HEK293 (cell line): ENCODE results near the gene SCN4B.

Source experiments
- GFI1B ChIP-seq: fragments of 450-650 bp; formaldehyde crosslinking; IDR thresholded peaks from 2 replicates; pipeline ENCODE4 v1.5.1; 2016; ENCODE audit warnings: missing biosample characterization, missing genetic modification characterization
- KLF10 ChIP-seq: fragments of 450-650 bp; IDR thresholded peaks from 2 replicates; pipeline ENCODE4 v1.5.1; 2018; ENCODE audit warnings: missing biosample characterization, mild to moderate bottlenecking, missing genetic modification characterization
- ZBTB7A ChIP-seq: fragments of 450-650 bp; formaldehyde crosslinking; IDR thresholded peaks from 2 replicates; pipeline ENCODE4 v1.5.1; 2016; ENCODE audit warnings: low read depth, missing biosample characterization, missing genetic modification characterization
- ZNF140 ChIP-seq: fragments of 450-650 bp; formaldehyde crosslinking; IDR thresholded peaks from 2 replicates; pipeline ENCODE4 v1.5.1; 2016; ENCODE audit warnings: missing biosample characterization, missing genetic modification characterization
- ZNF324 ChIP-seq: fragments of 450-650 bp; formaldehyde crosslinking; IDR thresholded peaks from 2 replicates; pipeline ENCODE4 v1.5.1; 2016; ENCODE audit warnings: missing biosample characterization, missing genetic modification characterization
- ZNF600 ChIP-seq: fragments of 450-650 bp; formaldehyde crosslinking; IDR thresholded peaks from 2 replicates; pipeline ENCODE4 v1.5.1; 2016; ENCODE audit warnings: missing biosample characterization, missing genetic modification characterization
- TF ChIP-seq, protein P1 (sequence below): fragments of 450-650 bp; formaldehyde crosslinking; IDR thresholded peaks from 2 replicates; pipeline ENCODE4 v1.5.1; 2016; ENCODE audit warnings: missing biosample characterization, missing genetic modification characterization
- TF ChIP-seq, protein P2 (sequence below): fragments of 450-650 bp; formaldehyde crosslinking; IDR thresholded peaks from 2 replicates; pipeline ENCODE4 v1.5.1; 2016; ENCODE audit warnings: missing biosample characterization, missing genetic modification characterization
- TF ChIP-seq, protein P3 (sequence below): fragments of 450-650 bp; formaldehyde crosslinking; optimal IDR thresholded peaks from 2 replicates; pipeline ENCODE3; 2016; ENCODE audit warnings: missing biosample characterization, mild to moderate bottlenecking, missing genetic modification characterization
- TF ChIP-seq, protein P4 (sequence below): fragments of 450-650 bp; formaldehyde crosslinking; IDR thresholded peaks from 2 replicates; pipeline ENCODE4 v1.5.1; 2016; ENCODE audit warnings: missing biosample characterization, missing genetic modification characterization

DNA sequence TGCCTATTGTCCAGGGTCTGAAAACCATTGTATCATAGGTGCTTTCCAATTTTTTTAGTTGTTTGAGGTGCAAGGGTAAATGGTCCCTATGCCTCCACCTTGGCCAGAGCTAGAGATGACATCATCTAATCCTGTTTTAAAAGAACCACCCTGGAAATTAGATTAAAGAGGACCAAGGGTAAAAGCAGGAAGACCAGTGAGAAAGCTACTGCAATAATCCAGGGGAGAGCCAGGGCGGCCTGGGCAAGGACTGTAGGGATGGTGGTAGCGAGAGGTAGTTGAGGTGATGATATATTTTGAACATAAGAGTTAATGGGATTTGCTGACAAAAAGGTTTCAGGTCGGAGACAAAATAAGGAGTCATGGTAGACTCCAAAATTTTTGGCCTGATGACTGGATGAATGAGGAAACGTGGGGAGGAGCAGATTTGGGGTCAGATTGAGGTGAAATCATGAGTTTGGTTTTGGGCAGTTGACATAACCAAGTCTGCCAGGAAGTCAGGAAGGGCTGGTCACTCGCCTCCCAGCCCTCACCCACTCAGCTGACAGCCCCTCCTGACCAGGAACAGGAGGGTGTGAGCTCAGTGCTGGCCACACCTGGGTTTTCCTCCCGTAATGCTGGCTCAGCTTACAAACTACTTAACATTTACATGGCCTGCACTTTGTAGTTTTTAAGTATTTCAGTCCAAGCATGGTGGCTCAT lies 23.0 kb downstream of the SCN4B start:
- TF ChIP-seq KLF10 (no peak), GFI1B (tag by site-specific recombination) (no peak), ZBTB7A (tag by site-specific recombination) (no peak), ZNF600 (tag by site-specific recombination) (no peak), ZNF140 (tag by site-specific recombination) (no peak), ZNF324 (tag by site-specific recombination) (no peak)
- TF ChIP-seq, protein P1, sequence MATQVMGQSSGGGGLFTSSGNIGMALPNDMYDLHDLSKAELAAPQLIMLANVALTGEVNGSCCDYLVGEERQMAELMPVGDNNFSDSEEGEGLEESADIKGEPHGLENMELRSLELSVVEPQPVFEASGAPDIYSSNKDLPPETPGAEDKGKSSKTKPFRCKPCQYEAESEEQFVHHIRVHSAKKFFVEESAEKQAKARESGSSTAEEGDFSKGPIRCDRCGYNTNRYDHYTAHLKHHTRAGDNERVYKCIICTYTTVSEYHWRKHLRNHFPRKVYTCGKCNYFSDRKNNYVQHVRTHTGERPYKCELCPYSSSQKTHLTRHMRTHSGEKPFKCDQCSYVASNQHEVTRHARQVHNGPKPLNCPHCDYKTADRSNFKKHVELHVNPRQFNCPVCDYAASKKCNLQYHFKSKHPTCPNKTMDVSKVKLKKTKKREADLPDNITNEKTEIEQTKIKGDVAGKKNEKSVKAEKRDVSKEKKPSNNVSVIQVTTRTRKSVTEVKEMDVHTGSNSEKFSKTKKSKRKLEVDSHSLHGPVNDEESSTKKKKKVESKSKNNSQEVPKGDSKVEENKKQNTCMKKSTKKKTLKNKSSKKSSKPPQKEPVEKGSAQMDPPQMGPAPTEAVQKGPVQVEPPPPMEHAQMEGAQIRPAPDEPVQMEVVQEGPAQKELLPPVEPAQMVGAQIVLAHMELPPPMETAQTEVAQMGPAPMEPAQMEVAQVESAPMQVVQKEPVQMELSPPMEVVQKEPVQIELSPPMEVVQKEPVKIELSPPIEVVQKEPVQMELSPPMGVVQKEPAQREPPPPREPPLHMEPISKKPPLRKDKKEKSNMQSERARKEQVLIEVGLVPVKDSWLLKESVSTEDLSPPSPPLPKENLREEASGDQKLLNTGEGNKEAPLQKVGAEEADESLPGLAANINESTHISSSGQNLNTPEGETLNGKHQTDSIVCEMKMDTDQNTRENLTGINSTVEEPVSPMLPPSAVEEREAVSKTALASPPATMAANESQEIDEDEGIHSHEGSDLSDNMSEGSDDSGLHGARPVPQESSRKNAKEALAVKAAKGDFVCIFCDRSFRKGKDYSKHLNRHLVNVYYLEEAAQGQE (tag by site-specific recombination): no peak
- TF ChIP-seq, protein P2, sequence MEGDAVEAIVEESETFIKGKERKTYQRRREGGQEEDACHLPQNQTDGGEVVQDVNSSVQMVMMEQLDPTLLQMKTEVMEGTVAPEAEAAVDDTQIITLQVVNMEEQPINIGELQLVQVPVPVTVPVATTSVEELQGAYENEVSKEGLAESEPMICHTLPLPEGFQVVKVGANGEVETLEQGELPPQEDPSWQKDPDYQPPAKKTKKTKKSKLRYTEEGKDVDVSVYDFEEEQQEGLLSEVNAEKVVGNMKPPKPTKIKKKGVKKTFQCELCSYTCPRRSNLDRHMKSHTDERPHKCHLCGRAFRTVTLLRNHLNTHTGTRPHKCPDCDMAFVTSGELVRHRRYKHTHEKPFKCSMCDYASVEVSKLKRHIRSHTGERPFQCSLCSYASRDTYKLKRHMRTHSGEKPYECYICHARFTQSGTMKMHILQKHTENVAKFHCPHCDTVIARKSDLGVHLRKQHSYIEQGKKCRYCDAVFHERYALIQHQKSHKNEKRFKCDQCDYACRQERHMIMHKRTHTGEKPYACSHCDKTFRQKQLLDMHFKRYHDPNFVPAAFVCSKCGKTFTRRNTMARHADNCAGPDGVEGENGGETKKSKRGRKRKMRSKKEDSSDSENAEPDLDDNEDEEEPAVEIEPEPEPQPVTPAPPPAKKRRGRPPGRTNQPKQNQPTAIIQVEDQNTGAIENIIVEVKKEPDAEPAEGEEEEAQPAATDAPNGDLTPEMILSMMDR (tag by site-specific recombination): no peak
- TF ChIP-seq, protein P3, sequence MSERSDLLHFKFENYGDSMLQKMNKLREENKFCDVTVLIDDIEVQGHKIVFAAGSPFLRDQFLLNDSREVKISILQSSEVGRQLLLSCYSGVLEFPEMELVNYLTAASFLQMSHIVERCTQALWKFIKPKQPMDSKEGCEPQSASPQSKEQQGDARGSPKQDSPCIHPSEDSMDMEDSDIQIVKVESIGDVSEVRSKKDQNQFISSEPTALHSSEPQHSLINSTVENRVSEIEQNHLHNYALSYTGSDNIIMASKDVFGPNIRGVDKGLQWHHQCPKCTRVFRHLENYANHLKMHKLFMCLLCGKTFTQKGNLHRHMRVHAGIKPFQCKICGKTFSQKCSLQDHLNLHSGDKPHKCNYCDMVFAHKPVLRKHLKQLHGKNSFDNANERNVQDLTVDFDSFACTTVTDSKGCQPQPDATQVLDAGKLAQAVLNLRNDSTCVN: no peak
- TF ChIP-seq, protein P4, sequence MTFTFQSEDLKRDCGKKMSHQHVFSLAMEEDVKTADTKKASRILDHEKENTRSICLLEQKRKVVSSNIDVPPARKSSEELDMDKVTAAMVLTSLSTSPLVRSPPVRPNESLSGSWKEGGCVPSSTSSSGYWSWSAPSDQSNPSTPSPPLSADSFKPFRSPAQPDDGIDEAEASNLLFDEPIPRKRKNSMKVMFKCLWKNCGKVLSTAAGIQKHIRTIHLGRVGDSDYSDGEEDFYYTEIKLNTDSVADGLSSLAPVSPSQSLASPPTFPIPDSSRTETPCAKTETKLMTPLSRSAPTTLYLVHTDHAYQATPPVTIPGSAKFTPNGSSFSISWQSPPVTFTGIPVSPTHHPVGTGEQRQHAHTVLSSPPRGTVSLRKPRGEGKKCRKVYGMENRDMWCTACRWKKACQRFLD: no peak
